ENCODE data around the gene TUBA8. TPM values are rescaled to one million over a fixed set of nuclear protein-coding genes. Genes with fewer than 3 reads are reported as not detected.

Gene TUBA8
- total and polyA plus RNA-seq, 2 experiments from 2014 or later: 1.1 to 1.4 TPM

GRCh38 chr22:18093661-18094060 lies 16.9 kb upstream of the TUBA8 start:
- Histone ChIP-seq H3K27ac (no peak overlapping the region), H3K9me3 (ENCODE audit: low read depth) (no peaks in the 10 kb centered on the region), H3K4me1 (ENCODE audit: low read depth) (peaks cover 4% of the 10 kb centered on the region), H3K4me3 (no peak overlapping the region), H3K36me3 (no peaks in the 10 kb centered on the region), H3K27me3 (no peaks in the 10 kb centered on the region)
- no peak for TF ChIP-seq CTCF (IDR thresholded peaks at IDR 0.05; ENCODE audit: low read depth, low read length)
- DNase-seq (ENCODE audit: low read depth in 1 of 2, low spot score in 1 of 2): no peak

GRCh38 chr22:18095101-18095805 lies 15.4 kb upstream of the TUBA8 start:
- Histone ChIP-seq H3K4me1 (ENCODE audit: low read depth) (peaks cover 4% of the 10 kb centered on the region), H3K9me3 (ENCODE audit: low read depth) (no peaks in the 10 kb centered on the region), H3K27me3 (no peaks in the 10 kb centered on the region), H3K27ac (no peak overlapping the region), H3K36me3 (no peaks in the 10 kb centered on the region), H3K4me3 (no peak overlapping the region)
- DNase-seq (ENCODE audit: low read depth in 1 of 2, low spot score in 1 of 2): no peak
- TF ChIP-seq CTCF (IDR thresholded peaks at IDR 0.05; ENCODE audit: low read depth, low read length): no peak

GRCh38 chr22:18096823-18097222 lies 13.8 kb upstream of the TUBA8 start:
- H3K27ac ChIP-seq: no peak overlapping the region
- H3K9me3 ChIP-seq (ENCODE audit: low read depth): no peaks in the 10 kb centered on the region

GRCh38 chr22:18100781-18101180 lies 9.8 kb upstream of the TUBA8 start:
- Histone ChIP-seq H3K27me3 (no peaks in the 10 kb centered on the region), H3K4me3 (no peak overlapping the region), H3K4me1 (ENCODE audit: low read depth) (no peaks in the 10 kb centered on the region), H3K36me3 (no peaks in the 10 kb centered on the region), H3K27ac (no peak overlapping the region), H3K9me3 (ENCODE audit: low read depth) (no peaks in the 10 kb centered on the region)
- no peak for DNase-seq (ENCODE audit: low read depth in 1 of 2, low spot score in 1 of 2)
- TF ChIP-seq CTCF (IDR thresholded peaks at IDR 0.05; ENCODE audit: low read depth, low read length): no peak

More at GRCh38 chr22:18096823-18097222, 13.8 kb upstream of the TUBA8 start:
- Histone ChIP-seq H3K27me3 (no peaks in the 10 kb centered on the region), H3K4me3 (no peak overlapping the region), H3K36me3 (no peaks in the 10 kb centered on the region), H3K4me1 (ENCODE audit: low read depth) (peaks cover 4% of the 10 kb centered on the region)
- TF ChIP-seq CTCF (IDR thresholded peaks at IDR 0.05; ENCODE audit: low read depth, low read length): no peak
- DNase-seq (ENCODE audit: low read depth in 1 of 2, low spot score in 1 of 2): no peak

- DNase-seq (ENCODE audit: low read depth in 1 of 2, low spot score in 1 of 2): no peak
- no peaks in the 10 kb centered on the region for H3K9me3 ChIP-seq (ENCODE audit: low read depth)
- TF ChIP-seq CTCF (IDR thresholded peaks at IDR 0.05; ENCODE audit: low read depth, low read length): no peak
- no peak overlapping the region for H3K27ac ChIP-seq
- no peaks in the 10 kb centered on the region for H3K27me3 ChIP-seq
- H3K36me3 ChIP-seq: no peaks in the 10 kb centered on the region
- H3K4me3 ChIP-seq: no peak overlapping the region
- no peaks in the 10 kb centered on the region for H3K4me1 ChIP-seq (ENCODE audit: low read depth)
These were observed 9.1 kb upstream of the TUBA8 start for GRCh38 chr22:18101536-18101935.
